SK-N-MC (cell line): ENCODE measurements around the gene SSBP2.

ENCODE experiments used
- DNase-seq: peaks from one replicate; pipeline ENCODE4 v3.0.0-alpha.2; 2011; ENCODE audit warnings: low read depth, low spot score
- H3K27ac ChIP-seq: fragments of 200-600 bp; sonication (generic); 2 replicates; pipeline ENCODE4 v1.5.1; 2016; ENCODE audit warnings: mixed run types
- H3K36me3 ChIP-seq: fragments of 200-600 bp; sonication (generic); 2 replicates; pipeline ENCODE4 v1.6.1; 2017; ENCODE audit warnings: antibody characterized with exemption, low read length, mixed read lengths; ENCODE audit not compliant: insufficient read depth
- H3K4me3 ChIP-seq: fragments of 200-600 bp; sonication (generic); 2 replicates; pipeline ENCODE4 v1.5.1; 2016
- H3K9ac ChIP-seq: fragments of 200-600 bp; sonication (generic); 2 replicates; pipeline ENCODE4 v1.8.0; 2017; ENCODE audit warnings: mixed run types, mixed read lengths; ENCODE audit not compliant: insufficient read length
- H3K9me3 ChIP-seq: fragments of 200-600 bp; sonication (generic); 2 replicates; pipeline ENCODE4 v1.6.1; 2017; ENCODE audit warnings: low read depth, mild to moderate bottlenecking, antibody characterized with exemption, low read length, moderate library complexity, mixed read lengths
- EZH2 ChIP-seq: fragments of 200-600 bp; sonication (generic); IDR thresholded peaks from one replicate; pipeline ENCODE4 v1.6.1; 2017; ENCODE audit warnings: antibody characterized with exemption
- FOXP2 ChIP-seq: optimal IDR thresholded peaks from 2 replicates; pipeline ENCODE3; 2011; ENCODE audit warnings: mild to moderate bottlenecking, moderate library complexity; ENCODE audit not compliant: insufficient read depth; ENCODE audit errors: extremely low read length, control extremely low read depth
- POLR2AphosphoS5 ChIP-seq: IDR thresholded peaks from 2 replicates; pipeline ENCODE4 v1.6.1; 2012; ENCODE audit warnings: mild to moderate bottlenecking, low read depth, low read length, borderline replicate concordance

SSBP2 gene

DNA sequence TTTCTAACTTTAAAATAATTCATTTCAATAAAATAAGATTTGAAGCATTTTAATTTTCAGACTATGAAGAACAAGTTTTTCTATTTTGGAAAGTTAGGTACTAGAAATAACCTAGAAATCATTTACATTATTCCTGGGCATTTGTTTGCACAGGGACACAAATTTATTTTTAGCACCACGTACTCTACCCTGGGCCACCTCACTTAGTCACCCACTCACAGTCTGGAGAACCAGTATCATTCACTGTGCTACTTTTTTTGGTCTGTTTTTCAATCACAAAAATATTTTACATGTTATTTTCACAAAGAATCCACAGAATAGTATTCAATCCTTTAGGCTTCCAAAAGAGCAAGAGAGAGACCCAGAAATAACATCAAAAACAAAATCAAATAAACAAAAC, 228.3 kb downstream of the SSBP2 start:
- no peak for DNase-seq
- Histone ChIP-seq H3K9ac (no peak overlapping the region), H3K9me3 (no peaks in the 10 kb centered on the region), H3K27ac (no peak overlapping the region), H3K4me3 (no peak overlapping the region), H3K36me3 (no peaks in the 10 kb centered on the region)
- TF ChIP-seq EZH2 = no peak
- TF ChIP-seq FOXP2 = no peak
- TF ChIP-seq POLR2AphosphoS5 = no peak

DNA sequence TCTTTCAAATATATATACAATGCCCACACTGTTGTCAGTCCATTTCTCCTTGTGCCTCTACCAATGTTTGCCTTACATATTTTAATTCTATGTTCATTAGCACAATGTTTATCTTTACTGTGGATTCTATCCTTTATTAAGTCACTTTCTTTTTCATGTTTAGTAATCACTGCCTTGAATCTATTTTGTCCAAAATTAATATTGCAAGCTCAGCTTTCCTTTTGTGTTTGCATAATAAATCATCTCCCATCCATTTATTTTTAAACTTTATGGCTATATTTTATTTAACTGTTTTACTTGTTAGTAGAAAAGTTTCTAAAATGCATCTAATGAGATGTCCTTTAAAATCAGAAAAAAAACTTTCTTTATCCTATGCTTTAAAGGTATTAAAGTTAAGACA, 230.1 kb downstream of the SSBP2 start:
- no peak overlapping the region for H3K9ac ChIP-seq
- no peak for DNase-seq
- TF ChIP-seq EZH2 = no peak
- no peak for TF ChIP-seq POLR2AphosphoS5
- TF ChIP-seq FOXP2 = no peak
- no peaks in the 10 kb centered on the region for H3K9me3 ChIP-seq
- H3K27ac ChIP-seq = no peak overlapping the region
- H3K36me3 ChIP-seq = no peaks in the 10 kb centered on the region
- H3K4me3 ChIP-seq = no peak overlapping the region

DNA sequence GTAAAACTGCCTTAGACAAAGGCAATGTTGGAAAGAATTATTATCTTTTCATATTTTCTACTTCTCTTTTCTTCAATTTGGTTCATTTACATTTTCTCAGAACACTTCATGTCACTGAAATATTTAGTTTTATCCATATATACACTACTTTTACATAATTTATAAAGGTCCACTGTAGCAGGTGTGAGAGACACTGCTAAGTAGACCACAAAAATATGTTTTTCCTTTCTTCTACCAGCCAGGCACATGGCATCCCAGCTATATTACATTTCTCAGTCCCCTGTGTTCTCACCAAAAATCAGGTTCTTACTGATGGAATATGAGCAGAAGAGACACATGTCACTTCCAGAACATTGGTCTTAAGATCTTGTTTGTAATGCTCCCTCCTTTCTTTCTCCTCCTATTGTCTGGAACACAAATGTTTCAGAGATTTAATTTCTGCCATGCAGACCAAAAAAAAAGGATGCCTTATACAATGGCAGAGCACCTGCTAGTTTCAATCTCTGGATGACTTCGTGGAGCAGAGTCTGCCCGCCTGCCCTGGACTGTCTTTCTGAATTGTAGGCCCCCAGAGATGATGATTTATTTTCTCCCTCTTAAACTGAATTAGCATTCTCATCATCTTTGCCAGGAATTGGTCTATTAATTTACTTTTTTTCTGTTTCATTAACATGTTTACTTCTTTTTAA, 231.5 kb downstream of the SSBP2 start:
- TF ChIP-seq POLR2AphosphoS5 (no peak), EZH2 (no peak), FOXP2 (no peak)
- H3K9ac ChIP-seq = no peak overlapping the region

DNA sequence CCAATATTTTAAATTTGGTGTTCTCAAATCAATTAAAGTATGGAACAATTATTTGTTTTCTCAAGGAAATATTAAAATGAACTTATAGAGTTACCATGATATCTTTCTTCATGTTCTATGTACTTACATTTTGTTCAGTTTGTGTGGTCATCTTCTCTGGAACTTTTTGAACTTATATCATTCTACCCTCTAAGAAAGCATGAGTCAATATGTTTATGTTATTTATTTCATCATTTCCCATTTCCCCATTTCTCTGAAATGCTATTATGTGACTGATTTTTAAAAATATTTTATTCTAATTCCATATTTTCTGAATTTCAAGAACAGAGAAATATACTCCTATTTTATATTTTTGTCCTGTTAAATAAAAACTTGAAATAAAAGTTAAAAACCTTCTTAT, 233.4 kb downstream of the SSBP2 start:
- no peak for TF ChIP-seq POLR2AphosphoS5
- TF ChIP-seq FOXP2 = no peak
- no peak for TF ChIP-seq EZH2
- Histone ChIP-seq H3K4me3 (no peak overlapping the region), H3K9ac (no peak overlapping the region), H3K27ac (no peak overlapping the region), H3K9me3 (no peaks in the 10 kb centered on the region), H3K36me3 (no peaks in the 10 kb centered on the region)
- no peak for DNase-seq

More for the DNA sequence above, 231.5 kb downstream of the SSBP2 start:
- no peak for DNase-seq
- Histone ChIP-seq H3K9me3 (no peaks in the 10 kb centered on the region), H3K36me3 (no peaks in the 10 kb centered on the region), H3K4me3 (no peak overlapping the region), H3K27ac (no peak overlapping the region)

DNA sequence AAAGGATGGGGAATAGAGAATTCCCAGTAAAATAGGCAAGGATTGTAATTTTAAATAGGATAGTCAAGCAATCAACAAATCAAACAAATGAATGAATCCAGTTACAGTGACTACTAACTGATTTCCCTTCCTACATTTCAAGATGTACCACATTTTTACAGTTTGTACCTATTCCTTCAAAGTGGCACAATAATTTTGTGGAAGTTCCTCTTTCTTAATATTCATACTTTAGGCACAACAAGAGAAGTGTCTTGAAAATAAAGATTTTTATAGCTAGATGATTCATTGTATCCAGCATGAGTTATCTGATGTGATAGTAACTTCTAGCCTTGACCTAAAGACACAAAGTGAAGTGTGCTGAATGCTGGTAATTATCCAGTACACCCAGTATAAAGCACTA, 234.8 kb downstream of the SSBP2 start:
- H3K27ac ChIP-seq = no peak overlapping the region
- no peaks in the 10 kb centered on the region for H3K9me3 ChIP-seq
- no peaks in the 10 kb centered on the region for H3K36me3 ChIP-seq
- TF ChIP-seq FOXP2 (no peak), POLR2AphosphoS5 (no peak), EZH2 (no peak)
- H3K4me3 ChIP-seq = no peak overlapping the region
- no peak for DNase-seq
- H3K9ac ChIP-seq = no peak overlapping the region

- no peak overlapping the region for H3K27ac ChIP-seq
- H3K4me3 ChIP-seq = no peak overlapping the region
- H3K9me3 ChIP-seq = no peaks in the 10 kb centered on the region
- H3K36me3 ChIP-seq = no peaks in the 10 kb centered on the region
- H3K9ac ChIP-seq = no peak overlapping the region
- TF ChIP-seq EZH2 (no peak), POLR2AphosphoS5 (no peak), FOXP2 (no peak)
- no peak for DNase-seq
These were observed 236.9 kb downstream of the SSBP2 start for GRCh38 chr5:81513982-81514381.

DNA sequence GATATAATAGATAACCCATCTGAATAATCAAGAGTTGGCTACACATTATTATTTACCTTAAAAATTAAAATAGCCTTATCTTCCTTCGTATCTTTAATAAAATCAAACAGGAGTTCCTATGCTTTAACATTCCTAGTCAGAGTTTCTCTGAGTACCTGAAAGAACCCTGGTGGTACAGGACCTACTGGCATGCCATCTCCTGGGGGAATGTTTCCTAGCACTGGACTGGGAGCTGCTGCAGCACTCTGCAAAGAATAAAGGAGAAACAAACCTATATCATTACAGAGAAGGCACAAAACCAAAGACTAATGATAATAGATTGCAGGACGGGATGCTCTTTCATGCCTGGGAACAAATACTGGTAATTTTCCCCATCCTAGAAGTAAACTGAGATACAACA, 237.4 kb downstream of the SSBP2 start:
- no peak for TF ChIP-seq FOXP2
- no peak for TF ChIP-seq POLR2AphosphoS5
- no peak for TF ChIP-seq EZH2
- Histone ChIP-seq H3K27ac (no peak overlapping the region), H3K9ac (no peak overlapping the region), H3K4me3 (no peak overlapping the region), H3K9me3 (no peaks in the 10 kb centered on the region), H3K36me3 (no peaks in the 10 kb centered on the region)
- no peak for DNase-seq

- Histone ChIP-seq H3K27ac (no peak overlapping the region), H3K9ac (no peak overlapping the region), H3K4me3 (no peak overlapping the region), H3K9me3 (no peaks in the 10 kb centered on the region), H3K36me3 (no peaks in the 10 kb centered on the region)
- DNase-seq = peak; percentile 73
- TF ChIP-seq POLR2AphosphoS5 (no peak), FOXP2 (no peak), EZH2 (no peak)
These were observed 243.9 kb downstream of the SSBP2 start for GRCh38 chr5:81506900-81507588.
